NB4 (cell line): Measurements from ENCODE around the gene DAD1.

Experiments used
- CTCF ChIP-seq: IDR thresholded peaks from one replicate; pipeline ENCODE4 v1.5.1; 2012; ENCODE audit warnings: low read depth, low read length
- MAX ChIP-seq: IDR thresholded peaks from 2 replicates; pipeline ENCODE4 v1.6.1; 2011; ENCODE audit warnings: low read depth, low read length
- MYC ChIP-seq: IDR thresholded peaks from 2 replicates; pipeline ENCODE4 v1.6.1; 2011; ENCODE audit warnings: low read depth, low read length
- POLR2A ChIP-seq: IDR thresholded peaks from 2 replicates; pipeline ENCODE4 v1.6.1; 2011; ENCODE audit warnings: mild to moderate bottlenecking; ENCODE audit not compliant: insufficient read length; ENCODE audit errors: extremely low read depth

- TF ChIP-seq CTCF, result no peak
- no peak for TF ChIP-seq MYC
- peak; percentile 91 for TF ChIP-seq POLR2A
- TF ChIP-seq MAX, result 0 out of 2 replicates have a peak, but pooled peaks have one; percentile 51
Observed at GRCh38 chr14:22589096-22589839, at the start of gene DAD1.
